Measurements from ENCODE around the gene KIT.

The KIT gene

DNA sequence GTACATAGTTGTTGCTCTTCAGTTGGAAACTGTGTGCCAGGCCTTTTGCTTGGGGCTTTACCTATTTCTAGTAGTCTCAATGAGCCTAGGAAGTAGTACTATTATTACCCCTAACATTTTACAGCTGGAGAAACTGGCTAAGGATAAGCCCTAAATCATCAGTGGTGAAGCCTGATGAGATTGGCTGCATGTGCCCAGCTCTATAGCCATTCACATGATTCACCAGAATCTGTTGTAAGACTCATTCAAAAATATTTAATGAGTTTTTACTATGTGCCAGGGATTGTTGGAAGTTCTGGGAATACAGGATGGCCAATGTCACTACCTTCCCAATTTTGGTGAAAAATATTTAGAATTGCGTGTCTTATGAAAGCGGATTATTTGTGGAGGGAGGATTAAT lies 2.8 kb downstream of the KIT start:
- DNase-seq (ENCODE audit: low spot score): no peak

DNA sequence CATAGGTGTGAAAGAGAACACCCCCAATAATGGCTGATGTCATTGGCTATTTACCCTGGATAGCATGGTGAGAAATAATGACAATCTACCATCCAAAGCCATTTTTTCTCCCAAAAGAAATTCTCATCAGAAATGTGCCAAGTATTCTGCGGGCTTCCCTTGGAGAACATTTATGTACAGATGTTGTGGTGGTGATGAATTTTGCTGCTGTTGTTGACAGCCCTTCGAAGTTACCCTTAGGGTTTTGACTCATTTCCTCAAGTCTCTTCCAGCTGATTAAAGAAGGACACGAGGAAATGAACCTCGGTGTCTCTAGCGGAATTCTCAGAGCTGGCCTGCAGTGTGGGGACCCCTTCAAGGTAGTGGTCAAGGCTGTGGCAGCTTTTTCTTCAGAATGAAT lies 3.4 kb downstream of the KIT start:
- DNase-seq (ENCODE audit: low spot score): no peak

DNA sequence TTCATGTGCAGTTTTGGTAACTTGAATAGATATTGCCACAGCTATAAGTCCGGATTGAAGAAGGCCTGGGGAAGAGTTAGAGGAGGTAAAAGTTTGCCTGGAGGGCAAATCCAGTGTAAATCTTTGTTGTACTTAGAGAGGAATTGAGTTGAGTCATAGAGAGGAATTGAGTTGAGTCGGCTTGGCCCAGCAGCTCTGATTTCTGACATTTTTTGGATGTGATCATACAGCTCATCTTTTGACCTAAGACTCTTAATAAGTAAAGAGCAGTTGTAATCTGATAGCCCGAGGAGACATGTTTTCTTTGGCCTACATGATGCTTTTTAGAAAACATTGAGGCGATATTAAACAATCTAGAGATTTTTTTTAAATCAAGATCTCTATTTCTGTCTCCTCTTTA lies 3.9 kb downstream of the KIT start:
- DNase-seq (ENCODE audit: low spot score): peak; percentile 8

DNA sequence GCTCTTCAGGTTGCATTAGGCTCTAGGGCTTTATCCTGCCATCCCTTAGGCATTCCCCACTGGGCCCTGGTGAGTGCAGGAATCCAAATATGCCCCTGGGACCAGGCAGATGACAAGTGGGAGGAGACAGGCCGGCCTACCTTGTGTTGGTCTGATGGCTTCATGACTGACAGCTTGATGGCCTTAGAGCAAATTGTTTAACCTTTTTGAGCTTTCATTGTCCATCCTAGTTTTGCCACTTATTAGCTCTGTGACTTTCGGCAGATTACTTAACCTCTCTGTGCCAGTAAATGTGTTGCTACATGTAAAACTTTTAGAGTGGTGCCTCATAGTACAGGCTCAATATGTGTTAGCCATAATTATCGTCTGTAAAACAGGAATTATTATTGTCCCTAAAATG lies 4.4 kb downstream of the KIT start:
- no peak for DNase-seq (ENCODE audit: low spot score)

DNA sequence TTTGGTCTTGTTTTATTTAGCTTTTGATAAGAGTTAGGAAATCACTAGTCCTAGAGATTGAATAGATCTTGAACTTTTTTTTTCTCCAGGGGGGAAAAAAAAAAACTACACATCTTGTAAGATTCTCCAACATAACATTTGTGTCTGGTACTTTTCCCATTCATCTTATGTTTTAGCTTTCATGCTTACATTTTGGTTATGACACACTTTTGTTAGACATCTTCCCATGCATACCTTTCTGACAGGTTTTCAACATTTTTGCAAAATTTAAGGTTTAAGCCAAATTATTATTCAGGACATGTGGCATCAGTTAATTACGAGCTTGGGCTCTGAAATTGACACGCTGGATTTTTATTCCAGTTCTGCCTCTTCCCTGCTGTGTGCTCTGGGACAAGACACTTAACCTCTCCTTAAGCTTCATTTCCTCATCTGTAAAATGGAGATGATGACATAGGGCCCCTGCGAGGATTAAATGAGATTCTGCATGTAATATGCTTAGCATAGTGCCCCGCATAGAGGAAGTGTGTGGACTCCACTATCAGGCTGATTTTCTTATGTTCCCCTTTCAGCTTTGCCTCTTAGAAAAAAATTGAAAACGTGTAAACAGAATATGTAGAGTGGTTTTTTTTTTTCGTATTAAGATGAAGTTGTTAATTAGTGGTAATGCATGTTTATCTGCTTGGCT lies 5.3 kb downstream of the KIT start:
- DNase-seq (ENCODE audit: low spot score): no peak

DNA sequence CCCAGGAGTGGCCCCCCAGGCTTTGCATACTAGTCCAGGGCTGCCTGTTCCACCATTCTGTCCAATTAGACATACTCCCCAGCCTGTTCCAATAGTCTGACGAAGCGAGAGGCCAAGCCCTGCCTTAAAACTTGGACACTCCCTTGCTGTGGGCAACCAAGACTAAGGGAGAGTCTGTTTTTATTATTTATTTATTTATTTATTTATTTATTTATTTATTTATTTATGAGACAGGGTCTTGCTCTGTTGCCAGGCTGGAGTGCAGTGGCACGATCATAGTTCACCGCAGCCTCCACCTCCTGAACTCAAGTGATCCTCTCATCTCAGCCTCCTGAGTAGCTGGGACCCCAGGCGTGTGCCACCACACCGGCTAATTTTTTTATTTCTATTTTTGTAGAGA lies 6.6 kb downstream of the KIT start:
- DNase-seq (ENCODE audit: low spot score): no peak

DNA sequence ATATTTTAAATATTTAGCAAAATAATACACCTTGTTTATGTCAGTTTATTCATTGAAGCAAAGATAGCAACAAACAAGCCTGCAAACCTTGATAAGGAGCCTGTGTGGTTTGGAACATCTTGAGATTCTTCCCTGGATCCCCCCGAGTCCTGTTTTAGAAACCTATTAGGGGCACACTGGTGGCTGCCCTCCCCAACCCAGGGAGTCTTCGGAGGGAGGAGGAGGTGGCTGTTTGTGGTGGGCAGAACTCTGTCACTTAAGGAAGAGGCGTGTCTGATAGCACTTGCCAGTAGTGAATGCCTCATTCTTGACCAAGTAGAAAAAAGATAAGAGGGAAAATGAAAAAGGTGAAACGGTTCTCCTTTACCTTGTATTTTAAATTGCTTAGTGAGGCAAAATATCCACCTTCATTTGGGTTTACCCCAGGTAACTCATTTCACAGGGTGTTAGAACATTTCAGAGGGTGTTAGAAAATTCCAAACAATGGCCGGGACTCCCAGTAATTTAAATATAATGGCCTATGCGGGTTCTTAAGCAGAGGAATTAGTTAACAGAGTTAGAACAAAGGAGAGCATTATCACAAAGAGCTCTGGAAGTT lies 10.4 kb downstream of the KIT start:
- DNase-seq (ENCODE audit: low spot score): no peak

DNA sequence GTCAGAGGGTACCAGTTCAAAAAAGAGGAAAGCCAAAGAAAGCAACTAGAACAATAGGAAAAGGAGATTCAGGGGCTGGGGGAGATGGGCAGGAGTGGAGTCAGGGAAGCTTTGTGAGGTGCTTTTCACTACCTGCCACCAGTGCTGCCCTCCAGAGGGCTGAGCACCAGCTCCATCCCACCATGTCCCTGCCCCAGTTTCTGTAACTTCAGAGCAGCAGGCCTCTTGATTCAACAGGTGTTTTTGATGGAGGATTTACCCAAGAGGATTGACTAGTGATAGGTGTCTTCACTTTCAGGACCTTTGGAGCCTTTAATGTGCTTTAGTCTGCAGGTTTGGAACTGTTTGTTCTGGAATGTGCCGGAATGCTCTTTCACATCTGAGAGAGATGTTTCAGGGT lies 12.1 kb downstream of the KIT start:
- no peak for DNase-seq (ENCODE audit: low spot score)

DNA sequence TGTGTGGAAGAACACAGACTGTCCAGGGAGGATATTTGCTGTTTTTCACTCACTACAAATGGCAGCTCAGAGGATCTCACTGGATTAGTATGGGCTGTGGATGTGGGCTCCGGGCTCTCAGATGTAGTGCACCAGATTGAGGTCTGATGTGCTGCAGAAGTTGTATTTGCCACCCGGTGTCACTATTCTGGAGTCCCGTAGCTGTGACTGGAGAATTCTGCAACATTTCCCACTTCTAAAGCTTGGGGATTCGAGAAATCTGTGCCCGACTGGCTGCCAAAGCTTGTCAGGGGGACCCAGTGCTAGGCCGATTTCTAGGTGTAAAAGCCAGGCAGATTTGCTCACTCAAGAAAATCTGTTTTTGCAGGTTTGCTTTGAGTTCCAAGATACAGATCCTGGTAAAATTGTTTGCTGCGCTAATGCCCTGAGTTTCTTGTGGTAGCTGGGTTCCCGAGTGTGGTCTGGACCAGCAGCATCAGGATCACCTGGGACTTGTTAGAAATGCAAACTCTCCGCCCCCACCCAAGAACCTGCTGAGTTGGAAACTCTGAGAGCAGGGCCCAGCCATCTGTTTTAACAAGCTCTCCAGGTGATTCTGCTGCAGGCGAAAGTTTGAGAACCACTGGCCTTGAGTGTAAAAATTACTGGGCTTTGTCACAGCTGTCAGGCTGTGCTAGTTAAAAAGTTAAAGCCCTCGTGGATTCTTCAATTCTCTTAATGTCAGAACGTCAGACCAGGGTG lies 18.1 kb downstream of the KIT start:
- DNase-seq (ENCODE audit: low spot score): peak; percentile 5

DNA sequence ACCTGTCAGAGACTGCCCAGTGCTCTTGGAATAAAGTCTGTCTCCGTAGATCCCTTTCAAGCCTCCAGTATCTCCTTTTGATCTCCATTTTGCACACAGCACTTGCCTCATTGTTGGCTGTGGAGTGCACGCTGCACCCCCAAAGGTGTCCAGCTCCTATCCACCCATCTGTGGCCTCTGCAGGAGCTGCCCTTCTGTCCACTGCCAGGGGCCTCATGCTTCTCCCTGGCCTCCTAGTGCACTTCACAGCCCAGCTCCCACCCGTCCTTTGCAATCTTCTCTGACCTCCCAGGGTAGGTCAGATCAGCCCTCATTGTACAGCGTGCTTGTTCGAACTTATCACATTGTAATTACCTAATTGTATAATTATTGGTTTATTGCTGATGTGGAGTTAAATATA lies 18.9 kb downstream of the KIT start:
- no peak for DNase-seq (ENCODE audit: low spot score)

DNA sequence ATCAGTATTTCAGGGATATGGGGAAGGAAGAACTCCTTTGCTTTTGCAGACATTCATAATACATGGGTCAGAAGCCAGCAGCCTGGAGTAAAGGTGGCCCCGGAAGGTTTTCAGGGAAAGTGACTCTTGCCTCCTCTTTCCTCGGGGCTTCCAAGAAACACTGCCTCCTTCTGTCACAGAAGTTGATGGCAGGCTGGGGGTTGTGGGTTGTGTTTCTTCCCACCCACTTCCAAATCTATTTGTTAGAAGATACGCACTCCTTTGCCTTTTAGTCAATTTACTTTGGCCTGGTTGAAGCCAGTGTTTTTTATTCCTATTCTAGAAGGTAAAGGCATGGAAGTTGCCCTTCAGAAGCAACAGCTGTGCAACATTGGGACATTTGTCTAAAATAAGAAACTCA lies 19.7 kb downstream of the KIT start:
- DNase-seq (ENCODE audit: low spot score): no peak

DNA sequence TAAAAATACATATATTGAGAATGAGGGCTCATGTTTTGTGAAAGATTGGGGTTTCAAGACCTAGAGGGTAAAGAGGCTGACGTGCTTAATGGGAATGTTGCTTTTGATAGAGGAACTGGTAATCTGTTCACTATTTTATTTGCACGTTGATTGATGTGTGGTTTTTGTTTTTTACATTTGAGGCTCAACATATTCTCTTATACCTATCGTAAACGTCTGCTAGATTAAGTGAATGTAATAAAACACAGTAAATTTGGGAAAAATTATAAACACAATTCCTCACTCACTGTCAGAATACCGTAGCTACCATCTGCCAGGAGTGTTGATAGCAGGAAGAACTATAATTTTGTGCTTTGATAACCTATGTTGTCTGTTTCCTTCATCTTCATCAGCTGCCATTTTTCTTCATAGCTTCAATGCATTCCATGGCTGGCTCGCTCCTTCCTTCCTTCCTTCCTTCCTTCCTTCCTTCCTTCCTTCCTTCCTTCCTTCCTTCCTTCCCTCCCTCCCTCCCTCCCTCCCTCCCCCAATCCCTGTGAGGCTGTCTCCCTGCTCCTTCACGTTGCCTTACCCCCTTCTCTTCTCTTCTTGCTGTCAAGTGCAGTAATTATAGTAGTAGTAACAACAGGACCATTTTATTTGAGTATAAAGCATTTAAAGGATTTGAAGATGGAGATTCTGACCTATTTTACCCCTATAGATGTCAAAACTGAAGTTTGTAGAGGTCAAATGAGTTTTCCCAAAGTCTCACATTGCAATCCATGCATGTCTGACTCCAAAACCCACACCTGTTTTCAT lies 20.3 kb downstream of the KIT start:
- DNase-seq (ENCODE audit: low spot score): no peak

DNA sequence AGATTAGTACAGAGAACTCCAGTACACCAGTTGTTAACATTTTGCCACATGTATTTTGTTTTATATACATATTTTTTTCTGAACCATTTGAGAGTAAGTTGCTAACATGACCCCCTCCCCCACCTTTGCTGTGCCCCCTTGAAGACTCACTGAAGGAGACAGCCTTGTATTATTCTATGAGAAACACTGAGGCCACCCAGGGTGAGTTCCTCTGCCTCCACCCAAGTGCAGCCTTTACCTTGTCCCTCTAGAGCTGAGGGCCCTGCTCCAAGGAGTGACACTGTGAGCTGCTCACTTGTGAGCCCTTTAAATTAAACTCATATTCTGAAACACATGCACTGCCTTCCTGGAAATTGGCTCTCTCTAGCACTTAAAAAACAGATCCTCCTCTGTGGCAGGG lies 21.1 kb downstream of the KIT start:
- DNase-seq (ENCODE audit: low spot score): no peak

DNA sequence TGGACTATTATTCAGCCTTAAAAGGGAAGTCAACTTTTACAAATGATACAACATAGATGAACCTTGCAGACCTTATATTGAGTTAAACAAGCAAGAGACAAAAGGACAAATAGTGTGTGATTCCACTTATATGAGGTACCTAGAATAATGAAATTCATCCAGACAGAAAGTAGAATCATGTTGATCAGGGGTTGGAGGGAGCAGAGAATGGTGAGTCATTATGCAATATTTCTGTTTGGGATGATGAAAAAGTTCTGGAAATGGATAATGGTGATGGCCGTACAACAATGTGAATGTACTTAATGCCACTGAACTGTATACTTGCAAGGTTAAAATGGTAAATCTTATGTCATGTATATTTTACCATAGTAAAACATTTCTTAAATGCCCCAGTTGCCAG lies 22.1 kb downstream of the KIT start:
- no peak for DNase-seq (ENCODE audit: low spot score)

DNA sequence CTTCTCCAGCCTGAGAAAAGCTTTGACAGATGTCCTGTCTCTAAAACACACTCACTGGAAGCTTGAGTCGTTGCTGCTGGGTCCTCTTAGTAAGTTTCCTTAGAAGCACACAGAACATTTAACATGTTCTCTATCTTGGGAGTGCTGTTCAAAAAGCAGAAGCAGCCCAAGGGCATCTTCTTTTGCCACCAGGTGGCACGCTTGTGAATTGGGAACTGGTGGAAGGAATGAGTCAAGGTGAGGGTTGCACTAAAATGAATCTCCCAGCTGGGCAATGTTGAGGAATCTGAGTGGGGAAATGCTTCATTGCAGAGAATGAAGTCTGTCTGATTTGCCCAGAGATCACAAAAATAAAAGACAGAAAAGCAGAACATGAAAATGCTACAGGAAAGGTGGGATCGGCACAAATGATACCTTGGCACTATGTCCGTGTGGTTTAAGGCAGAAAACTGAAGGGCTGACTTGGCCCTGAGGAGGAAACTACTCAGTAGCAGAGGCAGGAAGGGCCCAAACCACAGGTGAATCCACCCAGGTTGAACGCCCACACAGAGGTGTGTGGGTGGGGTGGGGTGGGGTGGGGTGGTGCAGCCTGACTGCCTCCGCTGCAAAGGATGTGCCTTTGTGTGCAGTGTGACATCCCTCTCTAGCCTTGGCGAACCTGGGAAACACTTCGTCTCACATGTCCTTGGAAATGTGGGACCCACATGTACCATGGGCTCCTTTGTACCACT lies 26.0 kb downstream of the KIT start:
- peak; percentile 67 for DNase-seq (ENCODE audit: low spot score)

DNA sequence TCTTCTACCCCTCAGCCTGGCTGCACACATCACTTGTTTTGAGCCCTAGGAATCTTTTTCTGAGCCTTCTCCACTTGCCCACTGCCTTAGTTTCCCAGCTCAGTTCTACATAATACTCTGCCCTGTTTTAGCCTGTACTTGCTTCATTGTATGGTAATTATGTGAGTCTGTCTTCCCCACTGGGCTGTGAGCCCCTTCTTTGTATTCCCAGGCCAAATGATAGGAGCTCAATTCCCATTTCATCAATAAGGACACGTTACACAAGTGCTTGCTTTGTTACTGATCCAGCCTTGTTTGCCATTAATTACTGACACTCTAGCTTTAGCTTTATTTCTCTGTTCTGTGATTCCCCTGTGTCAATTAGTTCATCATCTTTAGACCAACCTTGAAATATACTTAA lies 28.1 kb downstream of the KIT start:
- DNase-seq (ENCODE audit: low spot score): no peak

DNA sequence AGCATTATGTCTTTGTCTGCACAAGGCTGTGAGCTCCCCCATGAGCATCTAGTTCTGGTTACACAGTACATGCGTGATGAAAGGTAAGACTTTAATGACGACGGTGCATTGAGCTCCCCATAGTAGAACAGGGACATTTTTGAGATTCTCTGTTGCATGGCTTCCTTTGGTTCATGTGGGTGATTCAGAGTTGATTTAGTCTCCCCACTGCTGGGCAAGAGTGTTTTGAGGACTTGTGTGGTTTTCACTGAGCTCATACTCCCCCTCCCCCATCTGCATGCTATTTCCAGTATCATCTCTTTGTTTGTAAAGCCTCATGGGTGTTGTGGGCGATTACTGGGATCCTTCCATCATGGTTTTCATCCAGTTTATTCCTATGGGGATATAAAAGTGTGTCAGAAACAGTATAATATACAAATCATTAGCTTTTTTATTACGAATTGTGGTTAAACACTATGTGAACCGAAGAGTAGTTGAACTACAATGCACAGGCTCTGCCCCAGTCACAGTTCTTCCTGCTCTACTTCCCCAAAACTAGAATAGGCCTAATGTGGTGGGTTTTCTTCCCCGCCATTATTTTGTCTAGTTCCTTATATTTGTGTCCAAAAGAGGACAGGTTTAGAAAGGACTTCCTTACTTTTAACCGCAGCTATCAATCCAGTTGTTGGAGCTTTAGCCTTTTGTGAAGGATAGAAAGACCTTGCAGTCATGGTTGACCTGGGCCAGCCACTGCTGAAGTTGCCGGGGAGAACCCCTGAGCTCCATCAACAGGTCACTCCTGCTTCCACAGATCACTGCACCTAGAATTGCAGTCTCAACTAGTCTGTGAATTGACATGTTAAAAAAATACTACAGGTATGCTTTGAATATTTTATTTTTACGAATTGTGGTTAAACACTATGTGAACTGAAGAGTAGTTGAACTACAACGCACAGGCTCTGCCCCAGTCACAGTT lies 30.4 kb downstream of the KIT start:
- no peak for DNase-seq (ENCODE audit: low spot score)

DNA sequence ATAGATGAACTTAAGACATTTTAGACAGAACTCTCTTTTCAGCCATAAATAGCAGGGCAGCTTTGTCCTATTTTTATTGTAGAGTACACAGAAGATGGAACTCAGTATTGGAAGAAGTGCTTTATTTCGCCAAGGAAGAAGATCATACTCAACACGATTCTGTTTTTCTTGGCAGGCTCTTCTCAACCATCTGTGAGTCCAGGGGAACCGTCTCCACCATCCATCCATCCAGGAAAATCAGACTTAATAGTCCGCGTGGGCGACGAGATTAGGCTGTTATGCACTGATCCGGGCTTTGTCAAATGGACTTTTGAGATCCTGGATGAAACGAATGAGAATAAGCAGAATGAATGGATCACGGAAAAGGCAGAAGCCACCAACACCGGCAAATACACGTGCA lies 37.6 kb downstream of the KIT start:
- DNase-seq (ENCODE audit: low spot score): no peak

DNA sequence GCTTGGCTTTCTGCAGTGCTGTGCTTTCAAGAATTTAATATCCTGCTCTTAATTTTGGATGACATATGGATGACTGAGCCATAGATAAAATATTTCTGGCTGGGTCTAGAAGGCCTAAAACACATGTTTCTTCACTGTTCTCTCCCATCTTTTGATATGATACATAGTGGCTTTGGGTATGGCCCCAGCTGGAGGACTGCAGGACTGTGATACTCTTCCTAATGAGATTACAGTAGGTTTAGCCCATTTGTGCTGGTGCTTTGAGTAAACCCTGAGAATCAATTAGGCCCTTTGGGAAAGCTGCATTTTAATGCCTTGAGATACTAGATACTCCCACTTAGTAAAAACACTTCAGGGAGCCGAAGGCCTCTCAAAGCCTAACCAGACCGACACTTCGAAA lies 38.0 kb downstream of the KIT start:
- DNase-seq (ENCODE audit: low spot score): no peak

DNA sequence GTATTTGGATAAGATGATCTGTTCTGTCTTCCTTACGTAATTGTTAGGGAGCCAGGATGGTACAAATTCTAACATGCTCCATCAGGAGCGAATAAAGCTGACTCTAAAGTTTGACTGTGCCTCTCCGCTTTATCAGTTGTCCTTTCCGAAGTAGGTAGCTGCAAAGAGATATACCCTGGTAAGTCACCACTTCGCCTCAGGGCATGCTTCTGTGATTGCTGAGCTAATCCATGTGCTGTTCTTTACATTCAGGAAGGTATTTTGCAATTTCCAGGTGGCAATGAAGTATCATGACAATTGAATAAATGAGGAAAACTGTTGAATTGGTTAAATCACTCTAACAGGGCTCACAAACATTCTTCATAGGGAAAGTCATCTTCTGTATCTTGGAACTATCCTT lies 38.9 kb downstream of the KIT start:
- DNase-seq (ENCODE audit: low spot score): no peak

DNA sequence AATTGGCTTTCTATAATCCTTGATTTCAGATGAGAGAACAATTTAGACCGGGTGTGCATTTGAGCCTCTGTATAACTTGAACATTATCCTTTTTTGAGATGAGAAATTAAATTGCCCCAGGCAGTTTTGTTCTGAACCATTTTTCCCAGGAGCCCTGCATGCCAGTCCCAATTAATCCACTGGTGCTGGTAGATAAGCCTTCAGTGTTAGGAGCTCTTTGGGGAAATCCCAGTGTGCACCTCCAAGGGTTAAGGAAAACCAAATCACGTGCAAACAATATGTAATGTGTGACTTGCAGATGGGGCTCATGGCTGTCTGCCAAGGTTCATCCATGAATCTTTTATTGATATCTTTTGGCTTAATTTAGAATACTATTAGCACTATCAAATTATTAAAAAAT lies 43.2 kb downstream of the KIT start:
- DNase-seq (ENCODE audit: low spot score): no peak

All from RKO (cell line).